HG03175 (cell line): ENCODE measurements around the gene OR6X1.
"Not testable (repeated sequence)": the region's sequence is repeated elsewhere in the genome, so short reads cannot be mapped to it uniquely, and the experiment has no call there.

Experiments
- ATAC-seq: cut with Tn5 transposase; IDR thresholded peaks from one replicate; pipeline ENCODE4 v1.9.1; 2021; ENCODE audit warnings: mild to moderate bottlenecking, moderate library complexity; ENCODE audit not compliant: unreplicated experiment

OR6X1 gene

GRCh38 chr11:123755344-123755743 lies 1.0 kb upstream of the OR6X1 start:
- ATAC-seq = no peak

GRCh38 chr11:123753110-123753509 lies 1.2 kb downstream of the OR6X1 start:
- ATAC-seq = no peak

GRCh38 chr11:123751781-123752180 lies 2.5 kb downstream of the OR6X1 start:
- no peak for ATAC-seq

GRCh38 chr11:123748349-123748748 lies 6.0 kb downstream of the OR6X1 start:
- not testable (repeated sequence) for ATAC-seq

- no peak for ATAC-seq
Observed at GRCh38 chr11:123745764-123746451, 8.4 kb downstream of the OR6X1 start.

- no peak for ATAC-seq
Observed at GRCh38 chr11:123742724-123743120, 11.6 kb downstream of the OR6X1 start.

GRCh38 chr11:123742031-123742723 lies 12.1 kb downstream of the OR6X1 start:
- no peak for ATAC-seq

GRCh38 chr11:123741159-123742030 lies 12.9 kb downstream of the OR6X1 start, which contains the start of gene ZNF202:
Gene ZNF202 (minus strand): TSS chr11:123741660. CDS start chr11:123730888, 10,772 bp downstream.
- ATAC-seq = peak; percentile 99

GRCh38 chr11:123740787-123741158 lies 13.5 kb downstream of the OR6X1 start:
- peak; percentile 1 for ATAC-seq

- ATAC-seq = no peak
Observed at GRCh38 chr11:123738374-123738773, 15.9 kb downstream of the OR6X1 start.

GRCh38 chr11:123736769-123737168 lies 17.5 kb downstream of the OR6X1 start:
- no peak for ATAC-seq

GRCh38 chr11:123729602-123730001 lies 24.7 kb downstream of the OR6X1 start:
- no peak for ATAC-seq

- no peak for ATAC-seq
Observed at GRCh38 chr11:123725995-123726655, 28.2 kb downstream of the OR6X1 start.

- no peak for ATAC-seq
Observed at GRCh38 chr11:123719452-123719851, 34.9 kb downstream of the OR6X1 start.

GRCh38 chr11:123718469-123718868 lies 35.8 kb downstream of the OR6X1 start:
- no peak for ATAC-seq

GRCh38 chr11:123718063-123718462 lies 36.3 kb downstream of the OR6X1 start:
- ATAC-seq = no peak

- ATAC-seq = not testable (repeated sequence)
Observed at GRCh38 chr11:123712627-123713026, 41.7 kb downstream of the OR6X1 start.

GRCh38 chr11:123707606-123708205 lies 46.6 kb downstream of the OR6X1 start:
- no peak for ATAC-seq

GRCh38 chr11:123707206-123707605 lies 47.1 kb downstream of the OR6X1 start:
- no peak for ATAC-seq

- no peak for ATAC-seq
Observed at GRCh38 chr11:123704341-123704740, 50.0 kb downstream of the OR6X1 start.
